Ishikawa (cell line): ENCODE results near the gene FOXP1.

Experiments
- CEBPB ChIP-seq: IDR thresholded peaks from 2 replicates; pipeline ENCODE4 v1.6.1; 2012
- EGR1 ChIP-seq: IDR thresholded peaks from 2 replicates; pipeline ENCODE4 v1.6.1; 2012
- NFIC ChIP-seq: IDR thresholded peaks from 2 replicates; pipeline ENCODE4 v1.6.1; 2012
- TAF1 ChIP-seq: IDR thresholded peaks from 2 replicates; pipeline ENCODE4 v1.6.1; 2012; ENCODE audit warnings: low read depth, mild to moderate bottlenecking
- TF ChIP-seq, protein P1 (sequence below): IDR thresholded peaks from 2 replicates; pipeline ENCODE4 v1.6.1; 2012; ENCODE audit warnings: low read depth, mild to moderate bottlenecking

- TF ChIP-seq TAF1 (no peak), CEBPB (no peak), EGR1 (no peak), NFIC (no peak)
- TF ChIP-seq, protein P1, sequence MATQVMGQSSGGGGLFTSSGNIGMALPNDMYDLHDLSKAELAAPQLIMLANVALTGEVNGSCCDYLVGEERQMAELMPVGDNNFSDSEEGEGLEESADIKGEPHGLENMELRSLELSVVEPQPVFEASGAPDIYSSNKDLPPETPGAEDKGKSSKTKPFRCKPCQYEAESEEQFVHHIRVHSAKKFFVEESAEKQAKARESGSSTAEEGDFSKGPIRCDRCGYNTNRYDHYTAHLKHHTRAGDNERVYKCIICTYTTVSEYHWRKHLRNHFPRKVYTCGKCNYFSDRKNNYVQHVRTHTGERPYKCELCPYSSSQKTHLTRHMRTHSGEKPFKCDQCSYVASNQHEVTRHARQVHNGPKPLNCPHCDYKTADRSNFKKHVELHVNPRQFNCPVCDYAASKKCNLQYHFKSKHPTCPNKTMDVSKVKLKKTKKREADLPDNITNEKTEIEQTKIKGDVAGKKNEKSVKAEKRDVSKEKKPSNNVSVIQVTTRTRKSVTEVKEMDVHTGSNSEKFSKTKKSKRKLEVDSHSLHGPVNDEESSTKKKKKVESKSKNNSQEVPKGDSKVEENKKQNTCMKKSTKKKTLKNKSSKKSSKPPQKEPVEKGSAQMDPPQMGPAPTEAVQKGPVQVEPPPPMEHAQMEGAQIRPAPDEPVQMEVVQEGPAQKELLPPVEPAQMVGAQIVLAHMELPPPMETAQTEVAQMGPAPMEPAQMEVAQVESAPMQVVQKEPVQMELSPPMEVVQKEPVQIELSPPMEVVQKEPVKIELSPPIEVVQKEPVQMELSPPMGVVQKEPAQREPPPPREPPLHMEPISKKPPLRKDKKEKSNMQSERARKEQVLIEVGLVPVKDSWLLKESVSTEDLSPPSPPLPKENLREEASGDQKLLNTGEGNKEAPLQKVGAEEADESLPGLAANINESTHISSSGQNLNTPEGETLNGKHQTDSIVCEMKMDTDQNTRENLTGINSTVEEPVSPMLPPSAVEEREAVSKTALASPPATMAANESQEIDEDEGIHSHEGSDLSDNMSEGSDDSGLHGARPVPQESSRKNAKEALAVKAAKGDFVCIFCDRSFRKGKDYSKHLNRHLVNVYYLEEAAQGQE, result no peak
Measured at GRCh38 chr3:71046791-71047190, 536.7 kb downstream of the FOXP1 start.
